Neural crest cell (in vitro differentiated cells): Measurements from ENCODE around the gene KNCN. TPM values are rescaled to one million over a fixed set of nuclear protein-coding genes. Genes with fewer than 3 reads are reported as not detected.

Experiments
- DNase-seq: peaks from one replicate; pipeline ENCODE4 v3.0.0; 2021; ENCODE audit warnings: low read depth, mixed read lengths, low spot score
- H3K27ac Mint-ChIP-seq: one replicate; pipeline ENCODE4 v1.8.0; 2021; ENCODE audit warnings: mild to moderate bottlenecking, mixed read lengths; ENCODE audit not compliant: unreplicated experiment
- H3K27me3 Mint-ChIP-seq: 2 replicates; pipeline ENCODE4 v1.8.0; 2021; ENCODE audit warnings: low read depth, mild to moderate bottlenecking, mixed read lengths
- H3K36me3 Mint-ChIP-seq: 2 replicates; pipeline ENCODE4 v1.8.0; 2021; ENCODE audit warnings: low read depth, mild to moderate bottlenecking, mixed read lengths
- H3K4me1 Mint-ChIP-seq: 2 replicates; pipeline ENCODE4 v1.8.0; 2021; ENCODE audit warnings: mixed read lengths
- H3K4me3 Mint-ChIP-seq: one replicate; pipeline ENCODE4 v1.8.0; 2021; ENCODE audit warnings: mild to moderate bottlenecking, mixed read lengths
- H3K9me3 Mint-ChIP-seq: 2 replicates; pipeline ENCODE4 v1.8.0; 2021; ENCODE audit warnings: mixed read lengths
- CTCF ChIP-seq: fragments of 200-600 bp; sonication (generic); conservative IDR thresholded peaks from 2 replicates; pipeline ENCODE4 v1.5.0; 2021; ENCODE audit warnings: antibody characterized with exemption, mild to moderate bottlenecking
- total RNA-seq: library from RNA; stranded (reverse); gene quantifications from 2 replicates; pipeline ENCODE4 v1.2.1, GENCODE V29; 2021

KNCN gene
- total RNA-seq, 1 donor from 2014 or later = not detected

DNA sequence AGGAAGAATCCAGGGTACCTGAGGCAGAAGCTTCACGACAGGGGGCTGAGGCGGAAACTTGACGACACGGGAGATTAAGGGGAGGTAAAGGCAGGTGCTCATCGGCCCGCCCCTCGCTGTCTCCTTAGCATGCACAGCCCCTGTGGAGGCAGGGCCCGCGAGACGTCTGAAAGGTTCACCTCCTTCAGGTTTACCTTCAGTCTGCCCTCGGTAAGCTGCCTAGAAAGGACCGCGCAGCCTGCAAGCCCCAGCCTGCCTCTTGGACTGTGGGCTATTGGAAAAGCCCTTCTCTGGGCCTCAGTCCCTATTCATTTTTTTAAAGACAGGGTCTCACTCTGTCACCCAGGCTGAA lies 28.5 kb downstream of the KNCN start:
- Mint-ChIP-seq H3K27me3 (peaks cover 63% of the 10 kb centered on the region), H3K36me3 (no peaks in the 10 kb centered on the region), H3K9me3 (no peaks in the 10 kb centered on the region), H3K4me3 (no peak overlapping the region), H3K4me1 (peaks cover 30% of the 10 kb centered on the region), H3K27ac (no peak overlapping the region)
- no peak for TF ChIP-seq CTCF
- no peak for DNase-seq

DNA sequence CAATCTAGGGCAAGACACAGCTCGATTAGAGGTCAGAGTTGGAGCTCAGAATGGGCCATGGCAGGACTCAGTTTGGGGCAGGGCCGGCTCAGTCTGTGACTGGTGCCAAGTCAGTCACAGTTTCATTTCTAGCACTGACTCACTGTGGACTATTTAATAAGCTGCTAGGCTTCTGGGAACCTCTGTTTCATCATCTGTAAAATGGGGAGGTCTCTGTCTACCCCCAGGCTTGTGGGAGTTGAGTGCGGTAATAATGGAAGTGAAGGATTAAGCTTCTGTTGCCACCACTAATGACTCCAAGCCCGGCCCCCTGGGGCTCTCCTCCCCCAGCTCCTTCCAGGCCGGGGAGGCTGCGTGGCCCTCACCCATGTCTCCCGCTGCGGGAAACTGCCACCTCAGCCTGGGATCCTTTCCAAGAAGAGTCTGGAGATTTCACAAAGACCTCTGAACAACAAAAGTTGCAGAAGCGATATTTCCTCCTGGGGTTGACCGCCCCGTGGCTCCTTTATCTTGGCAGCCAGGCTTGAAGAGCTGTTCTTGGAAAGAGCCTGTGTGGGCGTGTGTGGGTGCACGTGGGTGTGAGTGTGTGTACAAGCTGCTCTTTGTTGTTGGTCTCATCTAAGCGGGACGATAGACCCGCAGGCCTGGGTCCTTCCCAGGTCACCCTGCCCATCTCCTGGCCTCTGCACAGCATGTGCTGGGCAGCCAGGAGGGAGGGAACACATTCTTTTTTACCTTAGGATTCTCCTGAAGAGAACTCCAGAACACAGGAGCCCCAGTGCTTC lies 29.1 kb downstream of the KNCN start:
- H3K27ac Mint-ChIP-seq = no peak overlapping the region
- no peak overlapping the region for H3K4me3 Mint-ChIP-seq
- TF ChIP-seq CTCF = no peak
- DNase-seq = no peak
- H3K9me3 Mint-ChIP-seq = no peaks in the 10 kb centered on the region
- peaks cover 63% of the 10 kb centered on the region for H3K27me3 Mint-ChIP-seq
- peaks cover 24% of the 10 kb centered on the region for H3K4me1 Mint-ChIP-seq
- H3K36me3 Mint-ChIP-seq = no peaks in the 10 kb centered on the region

DNA sequence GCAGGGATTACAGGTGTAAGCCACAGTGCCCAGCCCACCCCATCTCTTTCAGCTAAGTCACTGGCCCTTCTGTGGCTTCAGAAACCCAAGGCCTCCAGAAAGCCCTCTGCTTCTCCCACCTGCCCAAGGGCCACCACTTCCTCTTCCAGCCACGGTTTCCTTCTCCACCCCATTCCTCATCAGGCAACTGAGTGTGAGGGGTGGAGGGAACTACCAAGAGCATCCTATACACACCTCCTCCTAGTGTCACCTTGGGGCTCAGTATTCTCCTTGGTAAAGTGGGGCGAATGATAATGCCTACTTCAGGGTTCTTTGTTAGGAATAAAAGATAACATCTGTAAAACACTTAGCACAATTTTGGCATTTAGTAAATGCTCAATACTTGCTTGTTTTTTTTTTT lies 30.0 kb downstream of the KNCN start:
- H3K9me3 Mint-ChIP-seq = no peaks in the 10 kb centered on the region
- H3K4me1 Mint-ChIP-seq = peaks cover 17% of the 10 kb centered on the region
- no peak for TF ChIP-seq CTCF
- no peak for DNase-seq
- peaks cover 63% of the 10 kb centered on the region for H3K27me3 Mint-ChIP-seq
- H3K27ac Mint-ChIP-seq = no peak overlapping the region
- no peaks in the 10 kb centered on the region for H3K36me3 Mint-ChIP-seq
- H3K4me3 Mint-ChIP-seq = no peak overlapping the region

DNA sequence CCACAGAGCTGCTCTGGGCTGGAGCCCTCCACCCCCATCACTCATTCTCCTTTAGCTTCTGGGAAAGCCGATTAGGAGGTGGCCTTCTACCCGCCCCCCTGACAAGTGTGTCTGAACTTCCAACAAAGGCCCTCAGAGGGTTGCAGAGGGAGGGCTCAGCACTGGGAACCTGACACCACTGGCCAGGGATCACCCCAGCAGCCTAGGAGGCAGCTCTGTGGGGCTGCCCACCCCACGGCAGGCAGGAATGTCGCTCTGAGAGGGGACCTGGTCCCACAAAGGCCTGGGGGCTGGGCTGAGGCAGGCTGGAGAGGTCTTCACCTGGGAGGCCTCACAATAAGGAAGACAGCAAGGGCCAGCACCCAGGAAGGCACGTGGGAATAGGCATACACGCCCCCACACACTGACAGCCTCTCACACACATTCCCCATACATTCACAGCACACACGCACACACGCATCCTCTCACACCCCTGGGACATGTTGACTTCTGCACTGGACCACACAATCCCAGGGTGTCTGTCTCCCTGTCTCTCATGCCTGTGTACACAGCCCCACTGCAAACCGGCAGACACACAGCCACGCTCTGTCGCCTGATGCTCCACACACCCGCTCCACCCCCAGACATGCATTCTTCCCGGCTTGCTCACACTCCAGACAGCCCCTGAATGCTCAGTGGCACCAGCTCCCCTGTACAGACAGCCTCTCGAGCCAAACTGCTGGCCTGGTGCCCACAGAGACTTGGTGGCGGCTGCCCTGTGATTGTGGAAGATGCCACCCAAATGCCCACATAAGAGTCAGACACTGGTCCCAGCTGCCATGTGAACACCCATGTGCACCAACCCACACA lies 31.2 kb downstream of the KNCN start:
- no peak overlapping the region for H3K27ac Mint-ChIP-seq
- H3K4me3 Mint-ChIP-seq = no peak overlapping the region
- no peak for DNase-seq
- peaks cover 17% of the 10 kb centered on the region for H3K4me1 Mint-ChIP-seq
- H3K36me3 Mint-ChIP-seq = no peaks in the 10 kb centered on the region
- no peaks in the 10 kb centered on the region for H3K9me3 Mint-ChIP-seq
- peaks cover 61% of the 10 kb centered on the region for H3K27me3 Mint-ChIP-seq
- TF ChIP-seq CTCF = no peak

DNA sequence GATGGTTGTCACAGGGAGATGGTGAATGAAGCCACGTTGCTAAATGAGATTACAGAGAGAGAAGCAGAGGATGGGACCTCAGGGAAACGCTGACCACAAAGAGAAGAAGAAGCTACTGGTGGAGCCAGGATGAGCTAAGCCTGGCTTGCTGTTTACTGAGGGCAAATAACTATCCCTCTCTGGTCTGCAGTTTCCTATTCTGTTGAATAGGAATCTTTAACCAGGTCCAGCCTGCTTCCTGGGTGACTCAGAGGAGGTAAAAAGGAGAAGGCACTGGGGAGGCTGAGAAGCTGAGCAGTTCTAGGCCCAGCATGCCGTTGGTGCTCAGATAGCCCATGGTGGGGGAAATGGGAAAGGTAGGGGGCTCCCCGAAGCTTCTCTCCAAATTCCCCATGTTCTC lies 32.2 kb downstream of the KNCN start:
- H3K4me1 Mint-ChIP-seq = peaks cover 12% of the 10 kb centered on the region
- TF ChIP-seq CTCF = no peak
- no peak overlapping the region for H3K4me3 Mint-ChIP-seq
- H3K27ac Mint-ChIP-seq = no peak overlapping the region
- no peaks in the 10 kb centered on the region for H3K9me3 Mint-ChIP-seq
- no peak for DNase-seq
- H3K36me3 Mint-ChIP-seq = no peaks in the 10 kb centered on the region
- H3K27me3 Mint-ChIP-seq = peaks cover 59% of the 10 kb centered on the region
